Prostate gland (tissue), 2 donors: ENCODE results near the gene SLC17A9.

ENCODE experiments used
- POLR2A ChIP-seq: fragments of 450-650 bp; IDR thresholded peaks from one replicate; pipeline ENCODE4 v1.6.1; 2016; ENCODE audit warnings: antibody characterized with exemption, mild to moderate bottlenecking
- TF ChIP-seq, protein P1 (sequence below), 4 experiments: fragments of 200-600 bp in 2 of 4; fragments of 450-650 bp in 2 of 4; sonication (generic) in 2 of 4; IDR thresholded peaks; 1 replicate in 3 of 4; 2 replicates in 1 of 4; pipeline ENCODE4 v1.5.1; 2016 to 2019; ENCODE audit warnings: antibody characterized with exemption in 4 of 4, mild to moderate bottlenecking in 2 of 4, moderate library complexity in 2 of 4

GRCh38 chr20:62971950-62972844 is 19.7 kb downstream of the SLC17A9 start:
- TF ChIP-seq, protein P1, sequence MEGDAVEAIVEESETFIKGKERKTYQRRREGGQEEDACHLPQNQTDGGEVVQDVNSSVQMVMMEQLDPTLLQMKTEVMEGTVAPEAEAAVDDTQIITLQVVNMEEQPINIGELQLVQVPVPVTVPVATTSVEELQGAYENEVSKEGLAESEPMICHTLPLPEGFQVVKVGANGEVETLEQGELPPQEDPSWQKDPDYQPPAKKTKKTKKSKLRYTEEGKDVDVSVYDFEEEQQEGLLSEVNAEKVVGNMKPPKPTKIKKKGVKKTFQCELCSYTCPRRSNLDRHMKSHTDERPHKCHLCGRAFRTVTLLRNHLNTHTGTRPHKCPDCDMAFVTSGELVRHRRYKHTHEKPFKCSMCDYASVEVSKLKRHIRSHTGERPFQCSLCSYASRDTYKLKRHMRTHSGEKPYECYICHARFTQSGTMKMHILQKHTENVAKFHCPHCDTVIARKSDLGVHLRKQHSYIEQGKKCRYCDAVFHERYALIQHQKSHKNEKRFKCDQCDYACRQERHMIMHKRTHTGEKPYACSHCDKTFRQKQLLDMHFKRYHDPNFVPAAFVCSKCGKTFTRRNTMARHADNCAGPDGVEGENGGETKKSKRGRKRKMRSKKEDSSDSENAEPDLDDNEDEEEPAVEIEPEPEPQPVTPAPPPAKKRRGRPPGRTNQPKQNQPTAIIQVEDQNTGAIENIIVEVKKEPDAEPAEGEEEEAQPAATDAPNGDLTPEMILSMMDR (IDR thresholded peaks at IDR 0.05): peak; percentile 42 to 95 (median 80)
- TF ChIP-seq POLR2A: no peak
